ENCODE results near the gene IFI6.

DNA sequence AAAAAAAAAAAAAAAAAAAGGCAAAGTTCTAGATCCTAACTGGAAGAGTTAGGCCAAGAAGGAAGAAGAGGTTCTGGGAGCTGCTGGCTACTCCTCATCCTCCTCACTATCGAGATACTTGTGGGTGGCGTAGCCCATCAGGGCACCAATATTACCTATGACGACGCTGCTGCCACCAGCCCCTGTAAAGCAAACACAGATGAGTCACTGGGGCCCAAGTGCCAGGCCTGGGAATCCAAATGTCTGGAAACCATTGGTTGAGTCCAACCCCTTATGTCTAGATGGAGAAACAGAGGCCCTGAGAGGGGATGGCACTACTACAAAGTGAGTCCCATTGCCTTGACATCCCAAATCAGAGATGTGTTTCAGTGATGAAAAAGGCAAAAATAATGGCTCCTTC lies 5.7 kb downstream of the IFI6 start:
- TF ChIP-seq, protein P1, sequence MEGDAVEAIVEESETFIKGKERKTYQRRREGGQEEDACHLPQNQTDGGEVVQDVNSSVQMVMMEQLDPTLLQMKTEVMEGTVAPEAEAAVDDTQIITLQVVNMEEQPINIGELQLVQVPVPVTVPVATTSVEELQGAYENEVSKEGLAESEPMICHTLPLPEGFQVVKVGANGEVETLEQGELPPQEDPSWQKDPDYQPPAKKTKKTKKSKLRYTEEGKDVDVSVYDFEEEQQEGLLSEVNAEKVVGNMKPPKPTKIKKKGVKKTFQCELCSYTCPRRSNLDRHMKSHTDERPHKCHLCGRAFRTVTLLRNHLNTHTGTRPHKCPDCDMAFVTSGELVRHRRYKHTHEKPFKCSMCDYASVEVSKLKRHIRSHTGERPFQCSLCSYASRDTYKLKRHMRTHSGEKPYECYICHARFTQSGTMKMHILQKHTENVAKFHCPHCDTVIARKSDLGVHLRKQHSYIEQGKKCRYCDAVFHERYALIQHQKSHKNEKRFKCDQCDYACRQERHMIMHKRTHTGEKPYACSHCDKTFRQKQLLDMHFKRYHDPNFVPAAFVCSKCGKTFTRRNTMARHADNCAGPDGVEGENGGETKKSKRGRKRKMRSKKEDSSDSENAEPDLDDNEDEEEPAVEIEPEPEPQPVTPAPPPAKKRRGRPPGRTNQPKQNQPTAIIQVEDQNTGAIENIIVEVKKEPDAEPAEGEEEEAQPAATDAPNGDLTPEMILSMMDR (IDR thresholded peaks at IDR 0.05), result no peak
- no peak for TF ChIP-seq POLR2A (IDR thresholded peaks at IDR 0.05)
